ENCODE measurements around the gene CFAP141.
"Not testable (repeated sequence)": the region's sequence is repeated elsewhere in the genome, so short reads cannot be mapped to it uniquely, and the experiment has no call there.

Gene CFAP141

DNA sequence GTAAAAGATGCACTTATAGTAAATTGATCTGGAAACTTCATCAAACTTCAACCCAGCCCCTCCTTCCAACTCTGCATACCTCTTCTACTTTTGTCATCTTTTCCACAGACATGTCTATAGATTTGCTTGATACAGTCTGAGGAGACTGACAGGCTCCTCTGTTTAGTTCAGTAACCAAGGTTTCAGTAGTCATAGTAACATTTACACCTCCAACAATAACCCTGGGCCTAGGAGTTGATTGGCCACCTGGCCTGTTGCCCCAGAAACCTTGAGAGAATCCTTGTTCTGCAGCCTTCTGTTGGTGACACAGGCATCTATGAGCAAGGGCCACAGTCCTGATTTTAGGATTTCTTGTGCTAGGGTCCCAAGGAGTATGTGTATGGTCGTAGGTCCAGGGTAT is at the start of gene CFAP141:
CFAP141 (minus strand) TSS at position 138 of the 400 bp plus-strand sequence; CDS start at position 112, 26 bp downstream.
- DNase-seq (ENCODE audit: low spot score): peak; percentile 66

DNA sequence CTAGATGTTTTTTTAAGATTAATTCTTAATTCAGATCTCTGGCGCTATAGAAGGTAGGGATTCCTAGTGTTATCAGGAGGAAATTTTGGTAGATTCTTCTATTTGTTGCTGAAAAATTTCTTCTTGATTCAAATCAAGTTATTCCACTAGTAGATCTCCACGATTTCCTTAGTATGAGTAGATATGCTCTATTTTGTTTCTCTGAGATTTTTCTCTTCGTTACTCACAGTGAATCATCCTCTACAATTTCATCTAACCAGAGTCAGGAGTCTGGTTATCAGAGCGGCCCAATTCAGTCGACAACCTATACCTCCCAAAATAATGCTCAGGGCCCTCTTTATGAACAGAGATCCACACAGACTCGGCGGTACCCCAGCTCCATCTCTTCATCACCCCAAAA is 47.5 kb upstream of the CFAP141 start:
- no peak for DNase-seq (ENCODE audit: low spot score)

GRCh38 chr1:154241703-154242351 is 35.7 kb upstream of the CFAP141 start:
- DNase-seq (ENCODE audit: low spot score): no peak

DNA sequence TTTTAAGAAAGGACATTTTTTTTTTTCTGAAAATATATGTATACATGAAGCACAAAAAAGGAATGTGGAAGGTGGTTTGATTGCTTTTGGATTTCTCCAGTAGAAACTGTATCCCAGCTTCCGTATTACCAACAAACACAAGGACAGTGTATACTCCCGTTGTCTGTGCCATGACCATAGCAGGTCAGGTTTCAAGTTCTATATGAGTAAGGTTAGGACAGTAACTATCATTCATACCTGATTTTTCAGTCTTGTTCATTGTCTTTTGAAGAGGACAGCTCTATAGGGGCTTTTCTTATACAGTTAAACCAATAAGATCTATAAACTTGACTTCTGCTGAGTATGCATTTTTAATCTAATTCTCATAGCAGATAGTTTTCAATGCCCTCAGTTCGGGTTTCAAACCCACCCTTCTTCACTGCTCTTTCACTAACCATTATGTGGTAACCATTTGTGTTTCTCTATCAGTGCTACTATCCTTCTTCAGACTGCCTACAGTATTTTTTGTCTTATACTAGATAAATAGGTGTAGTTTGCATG is 34.2 kb upstream of the CFAP141 start:
- DNase-seq (ENCODE audit: low spot score): no peak

DNA sequence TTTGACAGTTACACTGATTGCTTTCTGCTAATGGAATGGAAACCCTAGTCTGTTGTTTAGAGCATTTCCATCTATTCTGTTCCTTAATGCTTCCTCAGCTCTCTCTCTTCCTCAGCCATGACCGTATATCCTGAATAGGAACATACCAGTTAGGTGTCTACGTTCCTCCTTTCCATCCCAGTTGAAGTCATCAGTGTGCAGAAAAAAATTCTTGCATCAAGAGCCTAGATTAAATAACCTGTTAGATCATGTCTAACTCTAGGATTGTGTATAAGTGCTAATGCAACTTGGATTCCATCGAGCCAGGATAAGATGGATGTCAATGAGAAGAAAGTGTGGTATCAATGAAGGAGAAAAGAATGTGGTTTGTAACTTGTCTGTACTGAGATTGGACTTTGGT is 33.4 kb upstream of the CFAP141 start:
- DNase-seq (ENCODE audit: low spot score): no peak

DNA sequence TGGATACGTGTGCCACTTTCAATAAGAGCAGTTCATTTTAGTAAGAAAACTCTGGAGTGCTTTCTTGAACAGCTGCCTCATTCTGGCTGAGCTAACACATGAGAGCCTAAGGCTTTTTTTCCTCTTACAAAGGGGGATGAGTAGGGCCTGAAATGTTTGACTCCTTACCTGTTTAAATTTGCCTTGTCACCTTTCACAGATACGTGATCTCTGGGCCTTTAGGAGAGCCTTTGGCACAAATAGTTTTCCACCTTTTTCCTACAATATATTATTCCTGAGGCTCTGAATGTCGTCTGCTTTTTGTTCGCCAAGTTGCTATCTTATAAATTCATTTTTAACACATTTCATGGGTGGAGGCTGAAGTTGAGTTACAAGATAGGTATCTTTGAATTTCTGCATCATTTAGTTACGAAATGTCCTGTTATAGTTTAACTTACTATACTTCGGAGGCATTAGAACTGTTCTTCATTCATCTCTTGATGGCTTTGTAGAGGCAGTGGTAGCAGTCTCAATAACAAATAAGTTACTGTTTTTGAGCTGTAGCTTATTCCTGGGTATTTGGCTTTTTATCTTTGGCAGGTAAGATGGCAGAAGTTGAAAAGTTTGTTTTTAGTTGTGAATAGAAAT is 31.9 kb upstream of the CFAP141 start:
- no peak for DNase-seq (ENCODE audit: low spot score)

- no peak for DNase-seq (ENCODE audit: low spot score)
Measured at GRCh38 chr1:154237435-154237834, 31.3 kb upstream of the CFAP141 start.

GRCh38 chr1:154236855-154237254 is 30.7 kb upstream of the CFAP141 start:
- DNase-seq (ENCODE audit: low spot score): no peak

DNA sequence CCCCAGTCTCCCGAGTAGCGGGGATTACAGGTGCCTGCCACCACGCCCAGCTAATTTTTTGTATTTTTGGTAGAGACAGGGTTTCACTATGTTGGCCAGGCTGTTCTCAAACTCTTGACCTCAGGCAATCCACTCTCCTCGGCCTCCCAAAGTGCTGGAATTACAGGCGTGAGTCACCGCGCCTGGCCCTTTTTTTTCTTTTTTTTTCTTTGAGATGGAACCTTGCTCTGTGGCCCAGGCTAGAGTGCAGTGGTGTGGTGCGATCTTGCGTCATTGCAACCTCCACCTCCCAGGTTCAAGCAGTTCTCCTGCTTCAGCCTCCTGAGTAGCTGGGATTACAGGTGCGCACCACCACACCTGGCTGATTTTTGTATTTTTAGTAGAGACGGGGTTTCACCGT is 27.0 kb upstream of the CFAP141 start:
- not testable (repeated sequence) for DNase-seq (ENCODE audit: low spot score)

DNA sequence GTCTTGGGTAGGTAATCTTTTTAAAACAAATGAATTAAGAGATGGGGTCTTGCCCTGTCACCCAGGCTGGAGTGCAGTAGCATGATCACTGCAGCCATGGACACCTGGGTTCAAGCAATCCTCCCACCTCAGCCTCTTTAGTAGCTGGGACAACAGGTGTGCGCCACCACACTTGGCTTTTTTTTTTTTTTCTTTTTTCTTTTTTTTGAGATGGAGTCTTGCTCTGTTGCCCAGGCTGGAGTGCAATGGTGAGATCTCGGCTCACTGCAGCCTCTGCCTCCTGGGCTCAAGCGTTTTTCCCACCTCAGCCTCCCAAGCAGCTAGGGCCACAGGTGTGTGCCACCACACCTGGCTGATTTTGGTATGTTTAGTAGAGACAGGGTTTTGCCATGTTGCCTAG is 25.0 kb upstream of the CFAP141 start:
- DNase-seq (ENCODE audit: low spot score): not testable (repeated sequence)

DNA sequence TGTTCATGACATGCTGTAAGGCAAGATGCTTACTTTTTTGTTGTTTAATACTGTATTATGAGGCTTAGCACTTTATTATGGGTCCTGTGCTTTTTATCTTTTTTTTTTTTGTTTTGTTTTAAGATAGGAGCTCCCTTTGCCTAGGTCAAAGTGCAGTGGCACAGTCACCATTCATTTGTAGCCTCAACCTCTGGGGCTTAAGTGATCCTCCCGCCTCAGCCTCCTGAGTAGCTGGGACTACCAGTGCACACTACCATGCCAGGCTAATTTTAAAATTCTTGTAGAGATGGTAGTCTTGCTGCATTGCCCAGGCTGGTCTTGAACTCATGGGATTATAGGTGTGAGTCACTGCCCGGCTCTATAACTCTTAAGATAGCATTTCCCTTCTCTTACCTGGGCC is 19.2 kb upstream of the CFAP141 start:
- DNase-seq (ENCODE audit: low spot score): no peak

DNA sequence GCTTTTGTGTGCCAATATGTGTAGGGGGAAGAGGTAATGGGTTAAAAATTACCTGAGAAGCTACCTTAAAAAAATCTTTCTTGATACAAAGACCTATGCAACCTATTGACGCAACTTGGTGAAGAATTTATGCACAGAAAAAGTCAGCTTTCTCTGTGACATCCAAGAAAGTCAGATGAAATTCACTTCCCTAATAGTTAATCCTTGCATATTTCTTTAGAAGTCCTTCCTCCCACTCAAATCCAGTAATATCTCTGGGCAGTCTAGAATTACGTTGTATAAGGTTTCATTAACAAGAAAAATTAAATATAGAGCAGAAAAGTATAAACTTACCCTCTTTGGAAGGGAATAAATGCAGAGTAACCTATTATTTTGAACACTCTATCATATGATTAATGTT is 17.5 kb upstream of the CFAP141 start:
- no peak for DNase-seq (ENCODE audit: low spot score)

GRCh38 chr1:154222918-154223317 is 16.8 kb upstream of the CFAP141 start:
- DNase-seq (ENCODE audit: low spot score): no peak

DNA sequence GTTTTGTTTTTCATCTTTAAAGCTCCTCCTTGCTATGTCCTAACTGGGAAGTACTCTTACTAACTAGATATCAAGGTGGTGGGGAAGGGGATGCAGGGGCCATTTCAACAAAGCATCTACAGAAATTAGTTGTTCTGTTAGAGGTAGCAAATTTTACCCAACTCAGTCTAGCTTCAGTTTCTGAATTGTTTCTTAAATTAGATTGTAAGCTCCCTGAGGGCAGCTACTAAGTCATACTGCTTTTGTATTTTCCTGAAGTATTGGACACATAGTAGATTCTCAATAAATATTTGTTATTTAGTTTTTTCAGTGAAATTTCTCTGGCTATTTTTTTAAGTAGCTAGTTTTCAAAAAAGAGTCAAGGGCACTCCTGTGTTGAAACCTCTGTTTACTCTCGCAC is 16.4 kb upstream of the CFAP141 start:
- no peak for DNase-seq (ENCODE audit: low spot score)

- no peak for DNase-seq (ENCODE audit: low spot score)
Measured at GRCh38 chr1:154221278-154222001, 15.3 kb upstream of the CFAP141 start.

GRCh38 chr1:154220970-154221277 is 14.8 kb upstream of the CFAP141 start:
- no peak for DNase-seq (ENCODE audit: low spot score)

- DNase-seq (ENCODE audit: low spot score): peak; percentile 94
Measured at GRCh38 chr1:154220071-154220969, 14.2 kb upstream of the CFAP141 start, which contains the start of gene UBAP2L. Gene UBAP2L, plus strand, starts transcription at chr1:154220955. Its CDS starts 4,169 bp downstream, at chr1:154225124.

DNA sequence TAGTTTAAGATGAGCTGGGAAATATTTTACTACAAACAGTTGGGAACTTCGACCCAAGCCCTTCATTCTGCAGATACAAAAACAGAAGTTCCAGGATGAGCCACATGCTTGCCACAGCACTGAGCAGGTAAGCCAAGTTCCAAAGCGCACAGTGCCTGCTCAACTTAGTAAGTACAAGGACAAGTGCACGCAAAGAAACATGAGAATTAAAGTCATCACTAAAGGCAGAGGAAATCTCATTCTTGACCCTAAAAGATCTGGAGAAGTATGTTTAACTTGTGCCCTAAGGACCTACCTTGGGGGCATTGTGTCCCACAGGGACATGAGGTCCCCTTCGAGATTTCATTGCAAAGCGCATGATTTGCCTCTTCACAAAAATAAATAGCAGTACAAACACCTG is 13.4 kb upstream of the CFAP141 start:
- DNase-seq (ENCODE audit: low spot score): no peak

- DNase-seq (ENCODE audit: low spot score): no peak
Measured at GRCh38 chr1:154218545-154218944, 12.4 kb upstream of the CFAP141 start.

GRCh38 chr1:154213274-154213673 is 7.1 kb upstream of the CFAP141 start:
- no peak for DNase-seq (ENCODE audit: low spot score)

DNA sequence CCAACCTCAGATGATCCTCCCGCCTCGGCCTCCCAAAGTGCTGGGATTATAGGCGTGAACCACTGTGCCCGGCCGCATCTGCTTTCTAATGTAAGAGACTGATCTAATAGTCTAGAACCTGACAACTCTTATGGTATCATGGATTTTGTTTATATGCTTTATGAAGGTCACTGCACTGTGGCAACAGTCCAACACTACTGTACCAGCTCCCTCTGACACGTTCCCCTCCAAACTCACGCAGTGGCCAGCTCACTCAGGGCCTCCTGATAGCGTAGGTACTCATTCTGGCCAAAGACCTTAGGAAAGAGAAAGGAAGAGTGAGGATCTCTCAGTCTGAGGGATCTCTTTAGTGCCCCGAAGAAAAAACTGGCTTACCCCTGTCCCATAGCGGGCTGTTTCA is 6.0 kb upstream of the CFAP141 start:
- no peak for DNase-seq (ENCODE audit: low spot score)
